Hematopoietic multipotent progenitor cell treated with erythropoietin and hydrocortisone succinate and interleukin-3 and kit ligand, for 4 days (in vitro differentiated cells): Measurements from ENCODE around the gene MEGF8.
"Not testable (repeated sequence)": the region's sequence is repeated elsewhere in the genome, so short reads cannot be mapped to it uniquely, and the experiment has no call there.

Experiments used
- DNase-seq: peaks from one replicate; pipeline ENCODE4 v3.0.0-alpha.2; 2015

Gene MEGF8

DNA sequence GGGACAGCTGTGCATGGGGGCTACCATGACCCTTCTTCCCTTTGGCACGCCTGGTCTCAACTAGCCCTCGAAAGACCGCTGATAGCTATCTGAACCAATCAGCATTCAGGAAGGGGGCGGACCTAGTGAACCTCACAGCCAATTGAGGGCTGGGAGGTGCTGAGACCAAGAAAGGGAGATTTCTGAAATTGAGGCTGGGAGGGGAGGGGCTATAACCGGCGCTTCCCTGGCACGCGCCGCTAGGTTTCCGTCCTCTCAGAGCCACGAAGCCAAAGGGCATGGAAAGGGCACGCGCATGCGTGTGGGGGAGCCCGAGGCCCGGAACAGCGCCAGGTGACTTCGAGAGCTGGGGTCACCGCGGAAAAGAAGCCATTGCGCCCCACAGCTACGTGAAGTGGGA, 18.8 kb upstream of the MEGF8 start:
- no peak for DNase-seq

DNA sequence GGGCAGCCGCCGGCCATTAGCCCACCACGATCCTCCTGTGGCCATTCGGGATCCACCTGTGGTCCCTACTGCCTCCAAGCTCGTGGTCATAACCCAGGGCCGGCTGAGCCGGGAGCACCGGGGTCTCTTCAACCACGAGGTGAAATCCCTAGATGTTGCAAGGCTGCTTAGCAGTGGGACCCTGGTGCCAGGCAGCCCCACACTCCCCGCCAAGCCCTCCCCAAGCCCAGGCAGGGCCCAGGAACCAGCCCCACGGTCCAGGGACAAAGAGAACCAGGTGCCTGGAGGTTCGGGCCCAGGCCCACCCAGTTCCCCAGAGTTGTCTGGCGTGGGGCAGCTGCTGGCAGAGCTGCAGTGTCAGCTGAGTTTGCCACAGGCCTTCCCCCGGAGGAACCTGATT, 15.7 kb upstream of the MEGF8 start:
- no peak for DNase-seq

DNA sequence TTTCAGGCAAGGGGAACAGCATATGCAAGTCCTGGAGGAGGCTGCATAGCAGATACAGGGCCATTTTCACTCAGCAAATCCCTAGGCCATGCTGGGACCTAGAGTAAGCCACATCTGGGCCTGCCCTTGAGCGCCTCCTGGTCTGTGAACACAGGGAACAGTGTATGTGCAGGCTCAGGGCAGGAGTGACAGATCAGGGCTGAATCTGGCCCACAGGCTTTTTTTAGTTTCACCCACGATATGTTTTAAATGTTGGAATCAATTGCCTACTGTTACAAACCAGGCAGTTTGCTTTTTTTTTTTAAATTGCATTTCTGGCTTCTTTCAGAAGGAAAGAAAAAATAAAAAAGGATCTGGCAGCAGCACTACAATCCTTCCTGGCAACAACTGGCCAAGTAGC, 13.8 kb upstream of the MEGF8 start:
- DNase-seq: peak; percentile 47

DNA sequence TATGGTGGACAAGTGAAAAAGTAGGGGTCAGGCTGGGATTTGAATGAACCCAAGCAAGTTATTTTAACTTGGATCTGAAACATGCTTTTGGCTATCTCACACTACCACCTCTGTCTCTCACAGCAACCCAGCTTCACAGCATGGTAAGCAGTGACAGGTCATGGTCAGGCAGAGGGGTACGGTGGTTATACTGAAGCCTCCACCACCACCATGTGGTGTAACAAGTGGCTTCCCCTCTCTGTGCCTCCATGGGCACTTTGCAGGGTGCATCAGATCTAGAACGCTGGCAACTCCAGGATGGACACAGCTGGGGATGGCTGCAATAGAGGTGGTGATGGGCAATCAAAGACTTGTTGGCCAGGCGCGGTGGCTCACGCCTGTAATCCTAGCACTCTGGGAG, 13.1 kb upstream of the MEGF8 start:
- DNase-seq: no peak

DNA sequence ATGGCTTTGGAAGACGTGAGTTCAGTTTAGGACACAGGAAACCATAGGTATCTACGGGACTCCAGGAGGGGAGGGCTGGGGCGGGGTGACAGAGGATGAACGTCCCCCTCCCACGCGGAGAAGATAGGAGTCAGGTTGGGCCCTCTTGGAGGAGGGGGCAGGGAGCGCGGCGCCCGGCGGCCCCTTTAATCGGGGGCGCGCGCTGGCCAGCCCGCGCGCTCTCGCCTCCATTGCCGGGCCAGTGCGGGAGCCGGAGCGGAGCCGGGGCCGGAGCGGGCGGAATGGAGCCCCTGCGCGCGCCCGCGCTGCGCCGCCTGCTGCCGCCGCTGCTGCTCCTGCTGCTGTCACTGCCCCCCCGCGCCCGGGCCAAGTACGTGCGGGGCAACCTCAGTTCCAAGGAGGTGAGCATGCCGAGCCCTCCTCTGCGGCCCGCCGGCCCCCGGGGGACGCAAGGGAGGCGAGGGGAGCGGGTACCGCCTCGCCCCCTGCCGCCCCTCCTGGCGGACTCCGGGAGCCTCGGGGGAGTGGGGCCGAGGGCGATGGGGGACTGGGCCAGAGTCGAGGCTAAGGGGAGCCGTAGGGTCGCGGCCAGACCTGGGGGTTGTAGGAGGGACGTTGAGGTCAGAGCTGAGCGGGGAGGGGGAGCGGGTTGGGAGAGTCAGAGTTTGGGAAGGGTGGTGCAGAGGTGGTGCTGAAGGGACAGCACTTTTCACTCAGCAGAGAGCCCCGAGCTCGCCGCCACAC, 12.2 kb upstream of the MEGF8 start, which contains the start of gene TMEM145:
Gene TMEM145 (plus strand): TSS at position 214 of the 744 bp plus-strand sequence. CDS start 68 bp downstream, at position 282.
- peak; percentile 73 for DNase-seq

DNA sequence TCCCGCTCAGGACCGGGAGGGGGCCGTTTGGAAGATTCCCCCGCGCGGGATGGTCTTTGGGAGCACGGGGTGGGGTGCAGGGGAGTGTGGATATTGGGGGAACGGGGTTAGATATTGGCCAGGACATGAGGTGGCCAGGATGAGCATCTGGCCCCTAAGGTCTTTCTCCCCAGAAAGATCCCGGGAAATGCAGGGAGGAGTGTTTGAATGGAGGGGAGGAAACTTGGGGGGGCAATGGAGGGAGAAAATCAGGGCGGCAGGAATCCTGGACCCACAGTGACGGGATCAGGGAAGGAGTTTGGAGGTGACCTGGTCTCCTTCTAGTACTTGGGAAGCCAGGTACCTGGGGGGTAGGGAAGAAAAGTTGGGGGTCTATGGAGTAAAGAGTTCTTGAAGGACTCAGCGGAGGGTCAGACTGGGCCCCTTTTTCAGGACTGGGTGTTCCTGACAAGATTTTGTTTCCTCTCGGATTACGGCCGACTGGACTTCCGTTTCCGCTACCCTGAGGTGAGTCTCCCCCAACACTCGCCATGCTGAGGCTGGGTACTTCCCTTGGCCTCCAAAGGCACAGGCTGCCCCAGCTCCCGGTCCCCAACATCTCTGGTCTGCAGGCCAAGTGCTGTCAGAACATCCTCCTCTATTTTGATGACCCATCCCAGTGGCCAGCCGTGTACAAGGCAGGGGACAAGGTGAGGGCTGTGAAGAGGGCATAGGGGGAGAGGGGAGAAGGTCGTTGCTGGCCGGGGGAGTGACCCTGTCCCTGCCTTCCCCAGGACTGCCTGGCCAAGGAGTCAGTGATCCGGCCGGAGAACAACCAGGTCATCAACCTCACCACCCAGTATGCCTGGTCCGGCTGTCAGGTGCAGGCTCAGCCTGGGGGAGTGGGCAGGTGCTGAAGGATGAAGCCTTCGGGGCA, 11.3 kb upstream of the MEGF8 start:
- no peak for DNase-seq

DNA sequence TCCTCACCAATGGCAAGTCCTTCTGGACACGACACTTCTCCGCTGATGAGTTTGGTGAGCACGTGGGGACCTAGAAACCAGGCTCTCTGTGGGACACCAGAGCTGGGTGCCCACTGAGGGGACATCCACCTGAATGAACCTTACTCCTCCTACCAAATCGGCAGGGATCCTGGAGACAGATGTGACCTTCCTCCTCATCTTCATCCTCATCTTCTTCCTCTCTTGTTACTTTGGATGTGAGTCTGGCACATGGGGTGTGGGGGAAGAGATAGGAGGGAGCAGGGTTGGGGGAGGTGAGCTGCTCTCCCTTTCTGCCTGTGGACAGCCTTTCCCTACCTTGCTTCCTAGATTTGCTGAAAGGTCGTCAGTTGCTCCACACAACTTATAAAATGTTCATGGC, 10.4 kb upstream of the MEGF8 start:
- DNase-seq: no peak

DNA sequence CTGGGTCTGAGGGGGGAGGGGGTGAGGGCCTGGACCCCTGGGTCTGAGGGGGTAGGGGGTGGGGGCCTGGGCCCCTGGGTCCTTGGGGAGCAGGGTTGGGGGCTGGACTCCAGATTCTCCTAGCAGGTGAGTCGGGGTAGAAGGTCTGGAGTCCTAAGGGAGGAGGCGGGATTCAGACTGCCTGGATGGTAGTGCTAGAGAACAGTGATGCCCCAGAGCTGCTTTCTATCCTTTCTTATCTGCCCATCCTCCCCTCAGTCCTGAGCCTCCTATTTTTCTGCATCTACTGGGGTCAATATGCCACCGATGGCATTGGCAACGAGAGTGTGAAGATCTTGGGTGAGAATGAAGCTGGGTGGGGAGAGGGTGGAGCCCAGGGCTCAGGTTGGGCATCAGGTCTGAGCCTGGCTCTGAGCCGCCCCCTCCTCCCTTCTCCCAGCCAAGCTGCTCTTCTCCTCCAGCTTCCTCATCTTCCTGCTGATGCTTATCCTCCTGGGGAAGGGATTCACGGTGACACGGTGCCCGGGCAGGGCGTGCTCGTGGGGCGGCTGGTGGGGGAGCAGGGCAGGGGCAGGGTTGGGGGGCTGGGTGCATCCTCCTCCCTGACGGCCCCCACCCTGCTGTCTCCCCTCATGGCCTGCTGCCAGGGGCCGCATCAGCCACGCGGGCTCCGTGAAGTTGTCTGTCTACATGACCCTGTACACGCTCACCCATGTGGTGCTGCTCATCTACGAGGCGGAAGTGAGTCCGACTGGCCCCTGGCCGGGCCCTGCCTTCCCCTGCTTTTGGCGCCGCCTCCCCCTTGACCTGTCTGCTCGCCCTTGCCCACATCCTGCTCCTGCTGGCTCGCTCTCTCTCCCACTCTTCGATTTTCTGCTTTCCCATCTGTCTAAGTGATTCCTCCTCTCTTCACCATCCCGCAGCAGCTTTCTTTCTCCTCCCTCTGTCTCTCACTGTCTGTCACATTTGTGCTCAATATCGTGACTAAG, 8.9 kb upstream of the MEGF8 start:
- DNase-seq: peak; percentile 50

DNA sequence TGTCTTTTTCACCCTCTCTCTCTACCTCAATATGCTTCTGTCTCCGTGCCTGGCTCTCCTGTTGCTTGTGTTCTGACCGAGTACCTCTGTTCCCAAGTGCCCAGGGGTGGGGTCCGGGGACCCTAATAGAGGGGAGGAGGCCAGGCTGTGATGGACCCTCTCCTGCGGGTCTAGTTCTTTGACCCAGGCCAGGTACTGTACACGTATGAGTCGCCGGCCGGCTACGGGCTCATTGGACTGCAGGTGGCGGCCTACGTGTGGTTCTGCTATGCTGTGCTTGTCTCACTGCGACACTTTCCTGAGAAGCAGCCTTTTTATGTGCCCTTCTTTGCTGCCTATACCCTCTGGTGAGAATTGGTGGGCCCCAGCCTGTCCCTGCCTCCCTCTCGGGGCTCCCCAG, 7.9 kb upstream of the MEGF8 start:
- no peak for DNase-seq

DNA sequence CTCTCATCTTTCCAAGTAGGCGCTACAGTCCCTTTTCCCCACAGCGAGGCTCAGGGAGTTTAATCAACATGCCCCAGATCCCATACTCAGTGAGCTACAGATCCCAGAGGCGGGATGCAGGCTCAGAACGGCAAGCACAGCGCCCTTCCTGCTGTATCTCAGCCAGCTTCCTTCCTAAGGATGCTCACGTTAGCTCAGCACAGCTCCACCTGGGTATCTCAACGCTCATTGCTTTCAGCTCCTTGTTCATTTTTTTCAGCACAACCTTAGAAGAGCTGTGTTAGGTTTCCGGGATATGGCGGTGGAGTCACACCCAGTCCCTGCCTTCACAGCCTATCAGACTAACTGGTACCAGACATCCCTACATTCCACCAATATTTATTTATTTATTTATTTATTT, 3.1 kb upstream of the MEGF8 start:
- DNase-seq: no peak

DNA sequence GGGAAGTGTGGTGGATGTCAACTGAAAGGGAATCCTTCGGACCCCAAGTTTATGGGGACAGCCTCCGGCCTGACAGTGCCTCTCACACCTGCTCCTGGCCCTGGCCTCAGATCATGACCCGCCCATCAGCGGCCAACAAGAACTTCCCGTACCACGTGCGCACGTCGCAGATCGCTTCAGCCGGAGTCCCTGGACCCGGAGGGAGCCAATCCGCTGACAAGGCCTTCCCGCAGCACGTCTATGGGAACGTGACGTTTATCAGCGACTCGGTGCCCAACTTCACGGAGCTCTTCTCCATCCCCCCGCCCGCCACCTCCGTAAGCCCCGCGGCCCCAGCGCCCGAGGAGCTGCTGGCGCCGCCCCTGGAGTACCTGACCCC, 2.0 kb upstream of the MEGF8 start:
- DNase-seq: peak; percentile 25

DNA sequence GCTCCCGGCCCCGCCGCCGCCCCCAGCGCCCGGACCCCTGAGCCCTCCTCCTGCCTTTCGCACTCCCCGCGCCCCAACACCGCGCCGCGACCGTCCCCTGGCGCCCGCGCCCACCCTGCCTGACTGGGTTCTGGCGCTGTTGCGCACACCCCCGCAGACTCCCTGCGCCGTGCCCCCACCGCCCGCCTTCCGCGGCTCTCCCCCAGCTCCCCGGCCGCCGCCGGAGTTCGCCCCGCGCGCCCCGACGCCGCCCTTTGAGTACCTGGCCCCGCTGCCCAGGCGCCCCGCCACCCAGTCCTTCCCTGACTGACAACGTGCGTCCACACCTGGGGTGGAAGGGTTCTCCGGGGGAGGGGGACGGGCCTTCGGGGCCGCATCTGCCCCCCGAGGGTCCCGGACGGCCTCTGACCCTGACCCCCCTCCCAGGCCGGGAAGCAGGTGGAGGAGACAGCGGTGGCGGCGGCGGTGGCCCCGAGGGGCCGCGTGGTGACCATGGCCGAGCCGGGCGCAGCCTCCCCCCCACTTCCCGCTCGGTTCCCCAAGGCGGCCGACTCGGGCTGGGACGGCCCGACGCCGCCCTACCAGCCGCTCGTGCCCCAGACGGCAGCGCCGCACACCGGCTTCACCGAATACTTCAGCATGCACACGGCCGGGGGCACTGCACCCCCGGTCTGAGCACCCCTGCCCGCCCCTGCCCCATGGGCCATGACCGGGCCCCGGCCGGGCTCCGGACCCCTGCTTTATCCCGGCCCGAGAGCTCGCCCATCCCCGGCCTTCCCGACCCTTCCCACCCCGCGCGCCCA, 1.4 kb upstream of the MEGF8 start:
- peak; percentile 38 for DNase-seq

DNA sequence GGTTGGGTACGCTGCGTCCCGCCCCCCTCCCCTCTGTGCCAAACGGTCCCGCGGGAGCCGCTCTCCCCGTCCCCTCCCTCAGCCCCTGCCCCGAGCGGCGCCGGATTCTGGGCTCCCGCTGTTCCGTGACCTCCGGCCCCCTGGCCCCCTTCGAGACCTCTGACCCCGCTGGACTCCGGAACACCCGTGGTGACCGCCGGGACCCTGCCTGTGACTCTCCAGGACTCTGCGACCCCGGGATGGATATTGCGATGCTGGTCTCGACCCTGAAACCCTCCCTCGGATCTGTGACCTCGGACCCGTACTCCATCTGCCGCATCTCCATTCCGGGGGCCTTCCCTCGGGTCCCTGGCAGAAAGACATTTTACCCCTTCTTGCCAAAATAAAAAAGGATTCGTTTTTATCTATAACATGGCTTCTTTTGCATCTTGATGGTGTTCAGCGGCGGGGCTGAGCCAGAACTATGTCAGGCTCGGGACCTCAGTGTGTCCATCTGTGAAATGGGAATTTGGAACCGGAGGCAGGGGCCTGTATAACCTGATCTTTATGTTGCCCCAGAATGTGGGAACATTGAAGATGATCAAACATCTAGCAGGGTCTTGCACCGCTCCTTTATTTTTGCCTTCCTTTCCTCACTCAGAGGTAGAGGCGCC, 654 bp upstream of the MEGF8 start:
- DNase-seq: no peak

DNA sequence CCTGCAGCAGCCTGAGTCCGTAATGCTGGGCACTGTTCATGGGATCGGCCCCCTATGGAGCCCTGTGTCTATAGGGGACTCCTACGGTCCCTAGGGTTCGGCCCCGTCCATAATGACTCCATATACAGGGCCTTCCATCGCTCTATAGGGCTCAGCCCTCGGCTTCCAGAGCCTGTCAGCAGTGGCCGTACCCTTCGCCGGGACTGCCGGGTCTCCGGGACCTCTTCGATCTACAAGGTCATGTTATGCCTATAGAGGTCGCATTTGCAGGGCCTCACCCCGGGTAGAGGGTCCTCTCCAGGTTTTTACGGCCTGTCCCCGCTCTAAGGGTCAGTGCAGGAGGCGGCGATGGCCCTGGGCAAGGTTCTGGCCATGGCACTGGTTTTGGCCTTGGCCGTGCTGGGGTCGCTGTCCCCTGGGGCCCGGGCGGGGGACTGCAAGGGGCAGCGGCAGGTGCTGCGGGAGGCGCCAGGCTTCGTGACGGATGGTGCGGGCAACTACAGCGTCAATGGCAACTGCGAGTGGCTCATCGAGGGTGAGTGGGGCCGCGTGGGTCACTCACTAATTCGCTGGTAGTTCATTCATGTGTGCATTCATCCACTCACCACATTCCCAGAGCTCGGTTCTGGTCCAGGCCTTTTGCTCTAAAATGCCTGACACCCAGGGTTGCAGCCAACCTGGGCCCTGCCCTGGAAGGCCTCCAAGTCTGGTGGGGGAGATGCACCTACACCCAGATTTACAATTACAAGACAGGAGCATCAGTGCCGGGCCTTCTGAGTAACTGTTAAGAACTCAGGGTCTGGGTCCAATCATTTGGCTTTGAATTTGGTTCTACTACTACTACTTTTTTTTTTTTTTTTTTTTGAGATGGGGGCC, 699 bp downstream of the MEGF8 start:
- peak; percentile 59 for DNase-seq

DNA sequence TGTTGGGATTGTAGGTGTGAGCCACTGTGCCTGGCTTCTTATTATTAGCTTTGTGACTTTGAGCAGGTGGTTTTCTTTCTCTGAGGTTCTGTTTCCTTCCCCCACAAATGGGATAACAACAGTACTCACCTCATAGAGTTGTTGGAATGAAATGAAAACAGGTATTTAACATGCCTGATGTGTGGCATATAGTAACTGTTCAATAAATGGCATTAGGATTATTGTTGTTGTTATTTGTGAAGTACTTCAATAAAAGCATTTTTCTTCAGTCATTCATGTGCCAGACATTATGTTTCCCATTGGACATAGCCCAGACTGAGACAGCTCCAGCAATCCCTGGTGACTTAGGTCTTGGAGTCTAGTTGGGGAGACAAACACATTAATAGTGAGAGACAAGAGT, 1.5 kb downstream of the MEGF8 start:
- DNase-seq: no peak

DNA sequence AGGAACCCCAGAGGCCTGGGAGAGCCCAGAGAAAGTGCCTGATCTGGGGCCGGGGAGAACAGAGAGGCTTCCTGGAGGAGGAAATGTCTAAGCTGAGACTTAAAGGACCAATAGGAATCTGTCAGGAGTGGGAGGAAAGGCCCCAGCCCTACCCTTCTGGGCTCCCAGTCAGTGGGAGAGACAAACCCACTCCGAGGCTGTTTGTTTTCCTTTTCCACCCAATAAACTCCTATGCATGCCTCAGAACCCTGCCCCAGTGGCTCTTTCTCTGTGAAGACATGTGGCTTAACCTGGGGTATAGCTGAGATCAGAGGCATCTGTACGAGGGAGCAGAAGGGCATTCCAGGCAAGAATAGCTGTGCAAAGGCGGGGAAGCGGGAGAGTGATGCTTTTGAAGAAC, 1.9 kb downstream of the MEGF8 start:
- no peak for DNase-seq

DNA sequence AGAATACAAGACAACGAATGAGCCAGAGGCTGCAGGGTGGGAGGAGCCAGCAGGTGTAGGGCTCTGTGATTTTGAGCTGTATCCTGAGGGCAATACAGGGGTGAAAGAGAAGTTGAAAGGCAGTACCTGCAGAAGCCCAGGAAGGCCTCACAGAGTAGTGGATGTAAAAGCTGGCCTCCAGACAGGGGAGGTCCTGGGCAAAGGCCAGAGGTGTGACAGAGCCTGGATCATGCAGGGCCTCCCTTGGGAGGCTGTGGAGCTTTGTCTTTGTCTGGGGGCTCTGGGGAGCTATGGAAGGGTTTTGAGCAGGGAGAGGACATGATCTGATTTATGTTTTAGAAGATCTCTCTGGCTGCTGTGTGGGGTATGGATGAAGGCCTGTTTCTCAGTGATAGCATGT, 2.7 kb downstream of the MEGF8 start:
- DNase-seq: no peak

DNA sequence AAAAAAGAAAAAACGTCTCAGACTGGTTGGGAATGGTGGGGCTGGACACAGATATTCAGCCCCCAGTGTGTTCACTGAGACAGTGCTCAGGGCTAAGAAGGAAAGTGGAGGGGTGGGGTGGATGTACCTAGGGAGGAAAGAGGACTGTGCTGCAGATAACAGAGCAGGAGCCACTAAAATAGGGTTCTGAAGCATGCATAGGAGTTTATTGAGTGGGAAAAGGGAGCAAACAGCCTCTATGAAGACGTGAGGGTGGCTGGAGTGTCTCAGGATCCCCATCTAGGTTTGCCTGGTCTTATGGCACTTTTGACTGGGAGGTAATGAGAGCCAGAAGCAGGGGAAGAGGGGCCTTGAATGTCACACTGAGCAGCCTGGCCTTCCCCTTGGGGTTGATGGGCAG, 3.4 kb downstream of the MEGF8 start:
- no peak for DNase-seq

DNA sequence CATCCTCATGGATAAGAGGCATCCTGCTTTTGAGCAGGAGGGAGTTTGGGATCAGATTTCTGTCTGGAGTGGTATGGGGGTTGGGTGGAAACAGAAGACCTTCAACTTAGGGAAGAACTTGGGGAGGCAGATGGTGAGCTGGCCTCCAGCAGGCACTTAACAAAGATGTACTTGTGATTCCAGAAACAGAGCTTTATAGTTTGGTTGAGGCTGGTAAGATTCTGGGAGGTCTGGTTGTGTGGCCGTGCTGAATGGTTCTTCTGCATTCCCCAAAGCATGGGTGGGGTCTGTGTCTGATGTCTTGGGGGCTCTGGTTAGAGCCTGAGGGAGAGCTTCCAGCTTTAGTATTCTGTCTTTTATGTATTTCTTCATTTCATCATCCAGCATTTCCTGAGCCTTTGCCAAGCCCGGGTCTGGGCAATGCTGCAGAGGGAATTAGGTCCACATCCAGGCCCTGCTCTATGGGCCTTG, 4.8 kb downstream of the MEGF8 start:
- no peak for DNase-seq

DNA sequence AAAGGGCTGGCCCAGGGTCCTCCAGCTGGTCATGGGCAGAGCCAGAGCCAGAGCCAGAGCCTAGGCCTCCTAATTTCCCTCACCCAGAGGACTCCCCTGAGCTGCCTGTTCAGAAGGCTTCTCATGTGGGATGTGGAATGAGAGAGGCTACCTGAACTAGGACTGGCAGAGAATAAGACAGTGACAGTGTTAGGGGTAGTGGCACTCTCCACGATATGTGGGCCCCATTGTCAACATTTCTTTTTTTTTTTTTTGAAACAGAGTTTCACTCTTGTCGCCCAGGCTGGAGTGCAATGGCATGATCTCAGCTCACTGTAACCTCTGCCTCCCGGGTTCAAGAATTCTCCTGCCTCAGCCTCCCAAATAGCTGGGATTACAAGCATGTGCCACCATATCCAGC, 5.9 kb downstream of the MEGF8 start:
- not testable (repeated sequence) for DNase-seq
